ENCODE results near the gene DDX17.

GRCh38 chr22:38490475-38490874 lies 15.6 kb downstream of the DDX17 start:
- no peak for TF ChIP-seq CTCF (IDR thresholded peaks at IDR 0.05)
- TF ChIP-seq EP300 (IDR thresholded peaks at IDR 0.05) = no peak
